ENCODE results near the gene RNF145.

RNF145 gene

DNA sequence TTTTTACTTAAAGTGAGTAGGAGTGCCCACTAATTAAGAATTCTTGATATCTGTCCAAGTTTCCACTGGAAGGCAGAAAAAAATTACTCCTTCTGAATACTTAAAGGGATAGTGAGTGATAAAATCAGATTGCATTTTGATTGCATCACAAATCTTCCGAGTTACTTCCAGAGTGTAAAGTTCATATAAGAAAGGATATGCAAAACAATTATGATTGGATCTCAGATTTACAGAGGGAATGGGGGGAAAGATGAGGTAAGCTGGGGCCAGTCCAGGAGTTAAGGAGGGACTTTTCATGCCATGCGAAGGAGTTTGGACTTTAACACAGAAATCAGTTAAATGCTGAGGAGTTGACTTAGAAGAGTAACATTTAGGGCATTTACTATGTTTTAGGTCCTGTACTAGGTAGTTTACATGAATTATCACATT is 9.3 kb upstream of the RNF145 start:
- FAIRE-seq (no peak), DNase-seq (ENCODE audit: low spot score) (no peak)

DNA sequence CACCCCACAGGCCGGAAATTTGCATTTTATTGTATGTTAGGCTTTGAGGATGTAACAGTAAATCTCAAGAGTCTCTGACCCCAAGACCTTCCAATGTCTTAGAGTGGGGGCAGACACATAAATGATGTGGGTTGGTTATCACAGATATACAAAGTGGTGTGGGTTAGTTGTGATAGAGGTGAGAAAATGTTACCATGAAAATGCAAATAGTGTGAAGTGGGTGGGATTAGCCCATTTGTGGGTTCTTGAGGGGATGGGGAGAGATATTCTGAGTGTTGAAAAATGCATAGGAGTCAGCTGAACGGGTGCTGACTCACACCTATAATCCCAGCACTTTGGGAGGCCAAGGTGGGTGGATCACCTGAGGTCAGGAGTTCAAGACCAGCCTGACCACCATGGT is 7.9 kb upstream of the RNF145 start:
- DNase-seq (ENCODE audit: low spot score) (no peak), FAIRE-seq (no peak)

DNA sequence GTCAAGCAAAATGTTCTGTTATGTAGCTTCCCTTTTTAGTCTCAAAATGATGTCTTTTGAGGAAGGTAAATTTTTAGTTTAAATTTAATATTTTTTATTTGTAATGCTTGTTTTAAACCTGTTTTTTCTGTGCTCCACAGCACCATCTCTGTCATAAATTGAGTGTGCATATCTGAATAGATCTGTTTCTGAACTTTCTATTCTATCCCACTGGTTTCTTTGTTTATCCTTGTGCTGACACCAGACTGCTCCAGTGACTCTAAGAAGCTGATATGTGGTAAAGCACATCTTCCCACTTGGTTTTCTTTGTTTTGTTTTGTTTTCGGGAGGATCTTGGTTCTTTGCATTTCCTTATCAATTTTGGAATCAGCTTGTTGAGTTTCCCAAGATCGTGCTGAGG is 7.1 kb upstream of the RNF145 start:
- no peak for FAIRE-seq
- no peak for DNase-seq (ENCODE audit: low spot score)

DNA sequence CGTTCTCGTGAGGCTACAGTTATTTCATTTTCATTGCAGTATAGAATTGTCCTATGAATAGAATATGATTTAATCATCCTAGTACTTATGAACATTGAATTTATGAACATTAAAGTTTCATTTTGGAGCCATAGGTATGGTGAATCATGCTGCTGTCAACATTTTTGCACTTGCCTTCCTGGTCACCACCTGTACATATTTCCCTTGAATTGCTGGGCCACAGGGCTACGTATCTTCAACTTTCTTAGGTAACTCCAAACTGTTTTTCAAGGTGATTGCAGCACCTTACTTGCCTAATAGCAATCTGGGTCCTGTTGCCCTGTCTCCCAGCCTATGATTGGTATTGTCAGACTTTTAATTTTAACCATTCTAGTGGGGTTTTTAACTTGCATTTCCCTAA is 6.5 kb upstream of the RNF145 start:
- DNase-seq (ENCODE audit: low spot score): no peak
- FAIRE-seq: no peak

DNA sequence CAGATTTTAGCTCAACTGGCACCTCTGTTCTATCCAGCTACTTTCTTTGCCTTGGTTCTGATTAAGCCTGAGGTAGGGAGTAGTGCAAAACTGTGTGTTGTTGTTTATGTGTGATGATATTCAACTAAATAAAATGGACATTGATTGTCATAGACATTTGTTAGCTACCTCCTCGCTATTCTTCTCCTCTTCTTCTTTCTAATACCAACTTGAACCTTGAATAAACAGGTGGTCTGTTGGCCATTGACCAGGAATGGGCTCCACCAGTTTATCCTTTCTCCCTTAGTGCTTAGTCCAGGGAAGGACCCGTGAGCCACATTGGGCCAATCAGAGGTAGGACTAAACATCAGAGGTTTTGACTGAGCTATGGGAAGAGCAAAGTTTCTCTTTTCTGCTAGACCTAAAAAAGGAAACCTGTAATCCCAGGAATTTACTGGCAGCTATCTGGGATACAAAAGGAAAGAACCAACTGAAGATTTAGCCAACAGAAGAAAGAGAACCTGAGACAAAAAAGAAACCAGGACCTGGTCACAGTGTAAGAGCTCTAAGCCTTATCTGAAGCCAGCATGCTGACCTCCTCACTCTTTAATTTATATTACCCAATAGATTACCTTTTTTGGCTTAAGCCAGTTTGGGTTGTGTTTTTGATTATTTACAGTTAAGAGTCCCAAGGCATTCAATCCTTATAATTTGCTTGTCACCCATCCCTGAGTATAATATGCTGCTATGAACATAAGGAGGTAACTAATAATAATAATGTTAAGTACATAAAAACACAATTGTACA is 5.3 kb upstream of the RNF145 start:
- DNase-seq (ENCODE audit: low spot score): no peak
- FAIRE-seq: no peak

DNA sequence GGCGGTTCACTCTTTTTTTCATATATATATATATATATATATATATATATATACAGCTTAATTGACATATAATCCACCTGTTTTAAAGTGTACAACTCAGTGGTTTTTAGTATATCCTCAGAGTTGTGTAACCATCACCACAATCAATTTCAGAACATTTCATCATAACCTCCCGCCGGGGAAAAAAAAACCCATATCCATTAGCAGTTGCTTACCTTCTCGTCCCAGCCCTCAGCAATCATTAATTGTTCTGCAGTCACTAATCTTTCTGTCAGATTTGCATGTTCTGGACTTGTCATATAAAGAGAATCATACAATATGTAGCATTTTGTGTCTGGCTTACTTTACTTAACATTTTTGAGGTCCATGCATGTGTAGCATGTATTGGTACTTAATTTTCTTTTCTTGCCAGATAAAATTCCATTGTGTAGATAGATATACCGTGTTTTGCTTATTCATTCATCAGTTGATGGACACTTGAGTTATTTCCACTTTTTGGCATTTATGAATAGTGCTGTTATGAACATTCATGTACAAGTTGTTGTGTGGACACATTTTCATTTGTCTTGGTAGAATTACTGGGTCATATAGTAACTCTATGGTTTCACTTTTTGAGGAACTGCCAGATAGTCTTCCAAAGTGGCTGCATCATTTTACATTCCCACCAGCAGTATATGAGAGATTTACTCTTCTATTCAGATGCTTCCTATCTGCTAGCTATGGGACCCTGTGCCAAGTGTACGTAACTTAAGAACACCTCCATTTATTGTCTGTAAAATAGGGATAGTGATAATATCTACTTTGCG is 3.5 kb upstream of the RNF145 start:
- no peak for FAIRE-seq
- no peak for DNase-seq (ENCODE audit: low spot score)

DNA sequence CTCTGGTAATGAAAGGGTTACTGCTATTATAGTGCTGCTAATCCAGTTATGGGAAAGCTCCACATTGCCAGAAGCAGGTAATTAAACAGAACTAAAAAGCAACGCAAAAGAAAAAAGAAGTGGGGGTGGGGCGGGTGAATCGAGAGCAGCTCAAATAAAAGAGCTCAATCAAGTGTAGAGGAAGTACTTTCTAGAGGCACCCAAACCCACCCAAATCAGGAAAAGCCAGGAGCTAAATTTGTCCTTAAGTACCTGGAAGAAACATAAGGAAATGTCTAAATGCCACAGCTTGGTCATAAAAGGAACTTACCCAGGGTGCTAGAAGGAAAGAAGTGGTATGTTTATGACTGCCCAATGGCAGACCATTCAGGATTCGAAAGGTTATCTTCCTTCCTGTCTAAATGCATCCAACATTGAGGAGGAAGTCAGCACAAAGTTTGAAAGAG is 2.4 kb upstream of the RNF145 start:
- no peak for DNase-seq (ENCODE audit: low spot score)
- FAIRE-seq: no peak

DNA sequence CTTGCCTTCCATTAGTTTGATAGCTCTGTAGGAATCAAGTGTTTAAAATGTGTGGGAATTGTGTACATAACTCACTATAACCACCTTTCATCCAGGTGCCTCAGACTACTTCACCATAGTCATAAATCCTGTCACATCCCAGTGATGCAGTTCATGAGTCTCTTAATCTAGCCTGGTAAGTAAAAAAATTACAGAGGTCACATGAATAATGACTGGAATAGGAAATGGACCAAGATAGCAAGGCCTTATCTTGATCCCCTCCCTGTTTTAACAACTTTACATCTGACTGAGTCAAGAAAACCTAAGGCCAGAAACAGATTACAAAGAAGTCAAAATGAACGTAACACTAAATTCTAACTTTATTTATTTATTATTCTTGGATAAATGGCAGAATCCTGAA is 1.5 kb upstream of the RNF145 start:
- FAIRE-seq (no peak), DNase-seq (ENCODE audit: low spot score) (no peak)

DNA sequence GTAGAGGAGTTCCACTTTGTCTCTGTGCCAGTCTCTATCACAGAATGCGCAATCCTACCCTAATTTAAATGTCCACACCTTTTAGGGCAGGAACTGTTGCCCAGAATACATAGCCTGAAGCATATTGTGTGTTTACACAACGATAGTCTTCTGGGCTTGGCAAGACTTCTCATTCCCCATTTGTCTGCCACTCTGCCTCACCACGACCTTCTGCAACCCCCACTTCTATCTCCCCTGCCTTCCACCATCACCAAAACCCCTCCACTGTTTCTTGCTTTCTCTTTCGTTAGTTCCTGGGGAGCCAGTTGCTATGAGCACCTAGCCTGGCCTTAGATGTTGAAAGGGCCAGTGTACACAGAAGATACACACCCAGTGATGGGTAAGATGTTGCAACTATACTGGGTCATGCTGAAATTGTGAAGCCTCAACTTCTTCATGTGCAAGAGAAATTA is 883 bp upstream of the RNF145 start:
- FAIRE-seq: no peak
- no peak for DNase-seq (ENCODE audit: low spot score)

DNA sequence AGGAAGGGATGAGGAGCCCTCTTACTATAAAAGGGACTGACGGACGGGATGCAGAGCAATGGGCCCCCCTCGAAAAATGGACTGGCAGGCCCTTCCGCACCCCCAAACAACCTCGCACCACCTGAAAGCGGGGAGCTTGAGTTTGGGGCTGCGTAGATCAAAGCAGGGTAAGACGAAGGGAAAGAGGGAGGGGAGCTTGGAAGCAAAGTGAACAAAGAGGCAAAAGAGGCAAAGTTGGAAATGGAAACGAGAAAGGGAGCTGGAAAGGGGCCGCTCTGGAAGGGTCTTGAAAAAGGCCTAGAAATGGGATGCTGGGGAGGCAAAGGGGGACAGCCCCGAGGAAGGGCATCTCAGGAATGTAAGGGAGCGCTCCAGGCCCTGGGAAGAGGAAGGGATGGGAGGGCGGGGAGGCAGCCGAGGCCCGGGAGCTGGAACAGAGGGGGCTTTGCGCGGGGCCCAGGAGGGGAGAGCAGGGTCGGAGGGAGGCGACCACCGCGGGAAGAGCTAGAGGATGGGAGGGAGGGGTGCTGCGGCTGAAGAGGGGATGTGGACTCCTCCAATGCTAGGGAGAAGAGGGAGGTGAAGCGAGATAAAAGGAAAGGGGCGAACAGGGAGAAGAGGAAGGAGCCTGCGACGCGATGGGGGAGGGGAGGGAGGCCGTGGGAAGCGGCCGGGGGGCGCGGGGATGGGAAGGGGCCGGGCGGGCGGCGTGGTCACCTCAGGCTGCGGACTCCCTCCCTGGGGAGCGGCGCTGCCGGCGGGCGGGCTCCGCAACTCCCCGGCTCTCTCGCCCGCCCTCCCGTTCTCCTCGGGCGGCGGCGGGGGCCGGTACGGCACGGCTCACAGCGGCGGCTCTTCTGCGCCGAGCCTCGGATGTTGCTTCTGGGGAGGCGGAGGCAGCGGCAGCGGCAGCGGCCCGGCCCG is 577 bp downstream of the RNF145 start:
- FAIRE-seq: no peak
- DNase-seq (ENCODE audit: low spot score): no peak

DNA sequence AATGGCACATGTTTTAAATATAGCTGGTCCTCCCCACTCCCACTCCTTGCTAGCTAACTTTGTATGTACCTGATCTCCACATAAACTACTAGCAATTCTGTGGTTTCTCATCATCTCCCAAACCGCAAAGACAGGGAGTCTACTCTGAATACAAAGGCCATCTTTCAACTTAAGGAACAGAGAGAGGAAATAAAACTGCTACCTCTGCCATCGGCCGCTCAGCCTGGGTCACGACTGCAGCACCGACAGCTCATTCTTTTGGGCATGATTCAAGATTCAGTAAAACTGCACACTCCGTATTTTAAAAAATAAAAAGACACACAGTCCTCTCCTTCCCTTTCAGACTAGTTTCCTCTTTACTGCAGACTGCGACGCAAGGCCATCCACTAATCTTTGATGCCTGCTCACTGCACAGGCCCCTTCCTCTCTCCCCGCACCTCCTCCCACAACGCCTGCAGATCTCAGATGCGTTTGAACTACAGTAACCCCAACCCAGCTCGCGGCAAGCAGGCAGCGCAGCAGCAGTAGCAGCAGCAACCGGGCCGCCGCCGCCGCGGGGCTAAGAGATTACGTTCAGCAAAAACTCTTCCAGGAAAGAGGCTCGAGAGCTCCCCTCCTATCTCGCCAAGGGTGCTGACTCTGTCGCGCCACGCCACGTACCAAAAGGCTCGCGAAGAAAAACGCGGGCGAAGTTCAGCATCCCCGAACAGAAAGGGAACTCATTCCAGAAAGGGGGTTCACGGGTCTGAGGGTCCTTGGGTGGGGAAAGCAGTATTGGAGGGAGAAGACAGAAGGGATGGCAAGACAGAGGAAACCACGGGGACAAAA is 1.5 kb downstream of the RNF145 start:
- DNase-seq (ENCODE audit: low spot score): peak; percentile 86
- peak; percentile 81 for FAIRE-seq

DNA sequence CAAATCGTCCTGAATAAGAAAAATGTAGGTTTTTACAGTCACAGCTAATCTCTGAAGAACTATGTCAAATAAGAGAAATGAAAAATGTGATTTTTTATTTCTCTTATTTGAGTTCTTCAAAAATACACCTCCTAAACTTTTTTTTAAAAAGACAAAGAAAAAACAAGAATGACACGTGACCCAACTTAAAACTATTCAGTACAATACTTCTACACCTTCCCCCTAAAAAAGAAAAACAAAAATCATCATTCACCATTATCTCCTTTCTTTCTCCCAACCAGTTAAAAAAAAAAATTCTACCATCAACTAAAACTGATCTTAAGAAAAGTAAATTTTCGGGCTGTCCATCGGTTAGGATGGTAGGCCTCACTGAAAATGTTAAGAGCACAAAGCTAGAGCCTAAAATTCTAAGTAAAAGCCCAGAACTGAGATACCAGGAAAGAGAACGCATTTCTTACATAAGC is 2.1 kb downstream of the RNF145 start:
- FAIRE-seq (no peak), DNase-seq (ENCODE audit: low spot score) (no peak)

DNA sequence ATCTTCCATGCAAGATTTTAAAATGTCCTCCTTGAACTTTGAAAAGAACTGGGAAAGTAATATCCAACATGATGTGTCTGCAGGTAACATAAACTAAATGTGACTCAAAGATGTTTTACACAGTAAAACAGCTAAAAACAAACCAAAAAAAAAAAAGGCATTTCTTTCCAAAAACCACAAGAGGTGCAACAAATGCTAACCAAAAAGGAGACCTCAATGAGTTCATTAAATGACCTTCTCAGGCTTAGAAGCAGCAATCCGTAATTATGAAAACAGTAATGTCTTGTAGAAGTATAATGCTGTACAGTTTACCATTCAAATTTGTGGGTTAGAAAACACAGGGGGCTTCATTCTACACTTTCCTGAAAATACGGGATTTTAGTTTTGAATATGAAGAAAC is 2.5 kb downstream of the RNF145 start:
- FAIRE-seq (no peak), DNase-seq (ENCODE audit: low spot score) (no peak)

DNA sequence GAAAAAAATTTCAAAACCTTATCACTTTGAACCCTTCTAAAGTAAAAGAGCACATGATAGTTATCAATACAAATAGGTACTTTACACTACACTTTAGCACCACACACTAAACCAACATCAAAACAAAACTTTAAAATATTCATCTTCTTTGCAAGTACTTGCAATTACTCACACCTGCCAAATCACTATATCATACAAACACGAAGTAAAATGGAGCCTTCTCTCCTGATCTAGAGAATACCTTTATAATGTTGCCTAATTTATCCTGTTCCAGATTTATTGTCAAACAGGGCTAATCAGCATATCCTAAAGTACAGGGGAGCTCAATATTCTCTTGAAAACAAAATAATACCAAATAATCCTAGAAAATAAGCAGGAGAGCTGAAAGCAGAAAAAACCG is 3.0 kb downstream of the RNF145 start:
- no peak for FAIRE-seq

DNA sequence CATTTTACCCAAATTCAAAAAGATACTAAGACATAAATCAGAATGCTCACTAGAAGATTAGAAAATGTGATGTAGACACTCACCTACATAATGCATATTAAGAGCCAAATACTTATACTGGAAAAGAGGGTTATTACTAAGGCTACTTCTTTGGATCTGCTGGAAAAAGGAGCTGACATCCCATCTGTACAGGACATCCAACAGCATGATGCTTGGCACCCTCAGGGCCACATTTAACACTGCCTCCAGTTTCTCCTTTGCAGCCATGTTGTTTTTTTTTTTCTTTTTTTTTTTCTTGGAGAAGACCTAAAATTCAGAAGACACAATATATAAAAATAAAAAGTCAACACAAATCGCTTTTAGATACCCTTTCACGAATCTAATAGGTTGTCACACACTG is 6.0 kb downstream of the RNF145 start:
- no peak for FAIRE-seq
- DNase-seq (ENCODE audit: low spot score): no peak

More for the DNA sequence above, 3.0 kb downstream of the RNF145 start:
- DNase-seq (ENCODE audit: low spot score): no peak

DNA sequence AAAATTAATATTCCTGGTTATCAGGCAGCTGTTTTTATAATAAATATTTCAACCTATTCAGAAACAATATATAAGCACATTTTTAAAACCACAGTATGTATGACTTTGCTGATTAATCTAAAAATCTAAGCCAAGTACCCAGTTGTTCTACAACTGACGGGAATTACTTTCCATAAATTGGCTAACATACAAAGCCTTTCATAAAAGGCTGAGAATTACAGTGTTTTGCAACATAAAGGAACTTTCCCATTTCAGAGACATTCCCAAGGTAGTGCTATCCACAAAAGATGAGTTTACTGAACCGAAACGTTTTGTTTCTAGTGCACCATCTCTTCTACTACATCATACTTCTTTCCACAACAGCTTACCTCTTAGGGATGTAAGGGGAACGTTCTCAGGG is 7.2 kb downstream of the RNF145 start:
- DNase-seq (ENCODE audit: low spot score) (no peak), FAIRE-seq (no peak)

DNA sequence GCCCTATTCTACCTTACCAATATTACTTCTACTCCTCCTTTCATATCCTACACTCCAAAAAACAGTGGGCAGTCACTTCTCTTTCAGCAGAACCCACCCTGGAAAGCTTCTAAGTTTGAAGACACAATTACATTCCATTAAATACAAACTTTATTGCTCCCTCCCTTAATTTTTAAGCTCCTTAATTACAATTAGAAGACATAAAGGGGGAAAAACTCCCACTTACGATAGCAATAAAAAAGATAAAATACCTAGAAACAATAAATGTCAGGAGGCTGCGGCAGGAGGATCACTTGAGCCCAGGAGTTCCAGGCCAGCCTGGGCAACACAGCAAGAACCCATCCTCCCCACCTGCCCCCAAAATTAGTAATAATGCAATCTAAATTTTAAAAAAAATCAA is 9.6 kb downstream of the RNF145 start:
- FAIRE-seq (no peak), DNase-seq (ENCODE audit: low spot score) (no peak)

DNA sequence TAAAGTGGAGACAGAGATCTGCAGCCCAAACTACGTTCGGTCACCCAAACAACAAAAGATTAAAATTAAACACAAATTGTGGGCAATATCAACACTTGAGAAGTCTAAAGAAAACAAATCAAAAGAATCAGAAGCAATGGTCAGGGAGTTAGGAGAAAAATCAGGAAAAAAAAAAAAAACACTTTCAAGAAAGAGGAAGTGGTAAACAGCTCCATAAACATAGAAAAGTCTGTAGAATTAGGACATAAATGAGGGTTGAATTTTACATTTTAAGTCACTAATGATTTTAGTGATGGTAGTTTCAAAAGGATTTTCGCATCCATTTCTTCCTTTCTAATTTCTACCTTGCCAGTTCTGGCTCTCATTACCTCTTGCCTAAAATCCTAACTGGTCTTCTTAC is 10.1 kb downstream of the RNF145 start:
- no peak for FAIRE-seq
- DNase-seq (ENCODE audit: low spot score): no peak

DNA sequence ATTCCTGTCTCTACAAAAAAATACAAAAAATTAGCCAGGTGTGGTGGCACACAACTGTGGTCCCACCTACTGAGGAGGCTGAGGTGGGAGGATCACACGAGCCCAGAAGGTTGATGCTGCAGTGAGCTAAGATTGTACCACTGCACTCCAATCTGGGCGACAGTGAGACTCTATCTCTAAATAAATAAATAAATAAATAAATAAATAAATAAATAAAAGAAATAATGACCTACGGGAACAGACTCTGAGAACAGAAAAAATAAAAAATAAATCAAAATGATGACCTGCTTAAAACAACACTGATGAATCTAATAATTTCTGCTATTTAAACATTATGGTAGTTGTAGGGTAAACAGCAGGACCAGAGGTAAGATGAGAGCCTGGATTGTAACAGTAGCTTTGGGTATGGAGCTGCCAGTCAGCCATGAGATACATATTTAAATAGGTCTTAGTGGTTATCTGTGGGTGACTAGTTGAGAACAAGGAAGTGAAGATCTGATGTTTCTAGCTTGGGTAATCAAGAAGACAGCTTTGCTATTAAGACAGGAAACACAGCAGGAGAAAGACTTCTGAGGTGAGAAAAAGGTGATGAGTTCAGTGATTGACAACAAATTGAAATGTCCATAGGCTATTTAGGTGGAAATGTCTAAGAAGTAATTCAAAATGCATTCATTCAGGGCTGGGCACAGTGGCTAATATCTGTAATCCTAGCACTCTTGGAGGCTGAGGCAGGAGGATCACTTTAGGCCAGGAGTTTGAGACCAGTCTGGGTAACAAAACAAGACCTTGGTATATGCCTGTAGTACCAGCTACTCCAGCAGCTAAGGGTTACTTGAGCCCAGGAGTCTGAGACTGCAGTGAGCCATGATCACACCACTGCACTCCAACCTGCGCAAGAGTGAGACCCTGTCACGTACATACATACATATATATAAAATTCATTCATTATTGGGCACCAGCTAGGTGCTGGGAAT is 11.0 kb downstream of the RNF145 start:
- no peak for DNase-seq (ENCODE audit: low spot score)
- FAIRE-seq: no peak

All from RCC 7860 (cell line).